Suppressor macrophage (primary cell): Measurements from ENCODE around the gene ZNF415.
"Not testable (repeated sequence)": the region's sequence is repeated elsewhere in the genome, so short reads cannot be mapped to it uniquely, and the experiment has no call there.

Experiments
- DNase-seq, 4 experiments: peaks; one replicate each; pipeline ENCODE4 v3.0.0-alpha.2; 2020 to 2022

Gene ZNF415

DNA sequence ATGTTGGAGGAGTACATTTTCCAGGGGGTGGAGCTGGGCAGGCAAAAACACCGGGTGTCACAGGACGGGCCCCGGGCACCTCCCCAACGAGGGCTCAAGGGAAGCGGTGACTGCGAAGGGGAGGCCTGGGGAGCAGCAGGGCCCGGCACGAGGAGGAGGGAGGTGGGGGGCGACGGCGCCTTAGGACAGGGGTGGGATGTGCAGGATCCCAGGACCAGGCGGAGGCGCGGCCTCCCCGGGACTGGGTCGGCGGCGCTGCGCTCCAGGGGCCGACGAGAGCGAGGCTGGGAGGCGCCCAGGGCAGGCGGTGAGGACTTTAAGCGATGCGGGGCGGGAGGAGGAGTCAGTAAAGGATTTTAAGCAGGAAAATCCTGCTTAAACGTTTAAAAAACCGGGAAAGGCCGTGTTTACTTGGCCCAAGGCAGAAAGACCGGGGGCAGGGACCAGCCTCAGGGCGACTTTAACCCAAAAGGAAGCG, 29.9 kb downstream of the ZNF415 start:
- DNase-seq = peak; percentile 36 to 63 (median 54)

DNA sequence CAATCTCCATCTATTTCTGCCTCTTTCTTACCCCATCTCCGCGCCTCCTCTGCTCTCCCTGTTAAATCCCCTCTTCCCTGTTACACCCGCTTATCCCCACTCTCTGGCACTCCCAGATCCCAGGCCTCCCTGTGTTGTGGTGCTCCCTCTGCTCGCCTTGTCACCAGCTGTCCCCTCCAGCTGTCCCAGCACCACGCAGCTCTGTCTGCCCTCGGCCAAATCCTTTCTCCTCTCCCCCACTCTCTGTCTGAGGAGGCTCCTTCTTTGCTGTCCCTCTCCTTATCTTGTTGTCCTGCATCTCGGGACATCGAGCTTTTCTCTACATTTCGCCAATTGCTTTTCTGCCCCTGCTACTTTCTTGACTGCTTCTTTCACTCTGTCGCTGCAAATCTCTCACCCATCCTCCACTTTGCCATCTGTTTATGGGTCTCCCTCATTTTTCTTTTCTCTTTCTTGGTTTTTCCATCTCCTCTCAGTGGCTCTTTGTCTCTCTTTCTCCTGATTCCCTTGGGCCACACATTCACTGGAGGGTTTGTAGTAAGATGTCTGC, 30.4 kb downstream of the ZNF415 start:
- no peak for DNase-seq

DNA sequence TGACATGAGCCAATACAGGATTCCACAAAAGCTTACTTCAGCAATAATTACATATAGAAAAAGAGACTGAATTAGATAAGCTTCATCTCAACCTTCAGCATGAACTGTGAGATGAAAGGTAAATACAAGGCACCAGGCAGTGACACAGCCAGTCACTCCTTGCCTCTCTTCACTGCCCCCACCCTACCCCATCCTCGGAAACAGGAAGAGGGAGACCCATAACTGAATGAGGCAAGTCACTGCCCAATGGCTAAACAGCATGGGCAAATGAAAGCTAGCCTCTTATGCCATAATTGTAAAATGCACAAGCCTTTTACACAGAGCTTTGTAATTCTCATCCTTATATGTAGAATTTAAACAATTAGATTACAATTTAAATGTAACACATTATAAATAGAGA, 31.2 kb downstream of the ZNF415 start:
- DNase-seq = peak in 3 of 4 experiments; percentile 19 to 28 (median 23)

DNA sequence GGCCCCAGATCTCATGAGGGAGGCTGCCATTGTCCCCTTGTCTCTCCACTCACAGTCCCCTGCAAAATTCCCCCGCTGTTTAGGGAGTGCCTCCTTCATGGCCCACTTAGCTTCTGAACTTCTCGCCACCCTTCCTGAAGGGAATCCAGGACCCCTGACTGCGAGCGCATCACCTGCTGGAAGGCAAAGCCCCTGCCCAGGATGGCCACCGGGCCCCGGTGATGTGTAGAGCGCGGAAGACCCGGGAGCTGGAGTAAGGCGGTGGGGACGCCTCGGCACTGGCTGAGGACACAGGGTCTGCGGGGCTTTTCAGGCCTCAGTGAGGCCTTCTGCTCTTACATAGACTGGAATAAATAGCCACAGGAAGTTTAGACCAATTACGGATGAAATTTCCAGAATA, 34.1 kb downstream of the ZNF415 start:
- not testable (repeated sequence) for DNase-seq

DNA sequence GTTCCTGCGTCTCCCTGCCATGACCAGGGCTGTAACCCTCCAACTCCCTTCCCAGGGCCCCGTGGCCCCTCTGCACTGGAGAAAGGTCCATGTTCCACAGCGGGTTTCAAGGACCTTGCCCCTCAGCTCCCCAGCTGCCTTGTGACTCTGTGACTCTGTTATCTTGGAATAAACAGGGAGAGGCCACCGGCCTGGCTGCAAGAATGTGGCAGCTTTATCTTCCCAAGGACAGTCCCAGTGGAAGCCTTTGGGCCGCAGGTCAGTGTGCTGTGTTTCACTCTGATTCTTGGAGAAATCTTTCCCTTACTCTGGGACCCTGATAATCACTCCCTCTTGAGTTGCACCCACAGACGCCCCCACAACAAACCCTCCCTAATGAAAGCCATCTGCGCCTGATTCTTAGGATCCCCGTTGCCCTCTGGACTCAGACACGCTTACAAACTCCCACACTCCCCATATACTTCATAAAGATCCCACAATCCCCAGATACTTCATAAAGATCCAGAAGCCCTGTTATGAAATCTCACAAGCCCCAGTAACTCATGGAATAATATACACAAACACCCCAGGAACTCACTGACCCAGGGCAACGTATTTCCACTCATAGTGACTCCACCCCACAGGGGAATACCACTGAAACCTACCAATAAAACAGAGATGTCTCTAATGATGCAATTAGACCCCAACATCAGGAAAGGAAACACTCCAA, 35.6 kb downstream of the ZNF415 start:
- DNase-seq = not testable (repeated sequence)

DNA sequence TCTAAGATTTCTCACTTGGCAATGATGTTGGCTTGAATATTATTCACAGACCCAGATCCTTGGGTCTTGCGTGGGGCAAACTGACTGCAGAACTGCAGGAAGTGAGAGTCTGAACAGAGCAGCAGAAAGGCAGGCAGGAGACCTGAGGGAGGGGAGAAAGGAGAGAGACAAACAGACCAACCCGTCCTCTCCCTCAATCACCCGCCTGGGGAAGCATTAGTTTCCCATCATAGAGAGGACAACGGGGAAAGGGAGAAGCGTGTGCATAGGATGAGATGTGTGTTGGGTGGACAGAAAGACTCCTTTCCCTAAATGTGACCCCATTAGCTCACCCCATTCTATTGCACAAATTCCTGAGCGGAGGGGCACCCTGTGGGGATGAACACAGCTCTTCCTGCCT, 36.1 kb downstream of the ZNF415 start:
- DNase-seq = not testable (repeated sequence)

DNA sequence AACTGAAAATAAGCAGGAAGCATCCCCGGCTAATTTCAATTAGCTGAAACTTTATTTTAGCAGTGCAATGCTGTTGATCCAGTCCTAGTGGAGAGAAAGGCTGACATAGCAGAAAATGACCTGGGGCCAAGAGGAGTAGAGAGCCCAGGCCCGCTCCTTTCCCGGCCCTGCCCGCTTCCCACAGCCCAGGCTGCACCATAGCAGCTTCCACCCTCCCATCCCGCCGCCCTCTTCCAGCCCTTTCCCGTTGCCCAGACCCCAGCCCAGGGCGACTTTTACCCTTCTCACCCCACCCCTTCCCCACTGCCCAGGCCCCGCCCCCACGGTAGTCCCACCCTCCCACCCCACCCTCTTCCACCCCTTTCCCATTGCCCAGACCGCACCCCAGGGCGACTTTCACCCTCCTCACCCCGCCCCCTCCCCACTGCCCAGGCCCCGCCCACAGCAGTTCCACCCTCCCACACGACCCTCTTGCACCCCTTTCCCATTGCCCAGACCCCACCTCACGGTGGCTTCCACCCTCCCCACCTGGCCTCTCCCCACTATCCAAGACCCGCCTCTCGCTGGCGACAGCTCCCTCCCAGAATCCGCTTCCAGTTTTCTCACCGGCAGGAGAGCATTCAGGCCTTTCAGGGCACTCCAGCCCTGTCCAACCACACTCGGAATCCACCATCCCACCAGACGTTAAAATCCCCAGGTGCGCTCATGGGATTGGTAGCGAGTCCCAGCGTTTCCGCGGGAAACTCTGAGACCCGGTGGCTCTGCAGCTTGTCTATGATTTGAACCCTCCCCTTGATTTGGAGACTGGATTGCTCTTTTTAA, 37.7 kb downstream of the ZNF415 start:
- DNase-seq = no peak

DNA sequence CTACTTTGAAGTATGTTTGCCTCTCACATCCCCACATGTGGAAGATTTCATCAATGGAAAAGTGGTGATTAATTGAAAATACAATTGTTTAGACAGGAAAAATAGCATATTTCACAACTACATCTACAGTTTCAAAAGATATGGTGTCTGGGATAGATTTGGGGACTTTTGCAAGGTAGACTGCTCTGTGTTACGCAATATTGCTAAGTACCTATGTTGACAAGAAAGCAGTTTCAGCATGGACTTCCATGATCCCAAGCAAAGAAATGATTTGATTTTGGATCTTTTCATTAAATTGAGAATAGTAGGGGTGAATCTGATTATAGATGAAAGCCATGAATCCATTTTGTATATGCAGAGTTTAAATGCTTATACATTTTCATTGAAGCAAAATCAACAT, 40.0 kb downstream of the ZNF415 start:
- DNase-seq = no peak

DNA sequence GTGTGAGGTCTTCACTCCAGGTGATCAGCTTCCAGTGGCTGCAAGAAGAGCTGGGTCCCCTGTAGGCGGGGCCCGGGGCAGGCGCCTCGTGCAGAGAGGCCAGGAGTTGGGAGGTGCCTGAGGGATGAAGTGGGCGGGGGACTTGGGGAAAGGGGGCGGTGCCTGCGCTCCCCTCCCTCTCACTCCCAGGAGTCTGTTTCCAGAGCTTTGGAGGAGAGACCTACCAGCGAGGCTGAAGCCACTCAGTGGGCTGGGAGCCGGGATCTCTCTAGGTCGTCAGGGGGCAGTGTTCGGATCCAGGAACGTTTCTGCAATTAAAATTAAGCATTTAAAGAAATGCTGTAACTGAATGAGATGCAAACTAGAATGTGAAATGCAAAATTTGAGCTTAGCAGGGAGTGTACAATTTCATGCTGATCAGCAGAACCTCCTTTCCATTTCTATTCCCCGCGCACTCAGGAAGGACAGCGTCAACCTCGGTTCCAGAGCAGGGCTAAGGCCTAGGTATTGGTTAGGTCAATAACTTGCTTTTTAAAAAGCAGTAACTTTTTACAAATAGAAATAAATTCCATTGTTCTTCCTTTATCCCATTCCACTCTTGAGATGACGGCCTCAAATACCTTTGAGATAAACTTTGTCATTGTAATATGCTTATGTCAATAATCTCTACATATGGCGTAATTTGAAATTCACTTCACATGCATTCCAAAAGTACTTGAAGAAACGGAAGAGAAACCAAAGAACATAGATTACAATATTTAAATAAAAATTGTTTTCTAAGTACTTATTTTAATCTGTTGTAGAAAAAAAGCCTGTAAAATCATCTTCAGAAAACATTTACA, 41.1 kb downstream of the ZNF415 start:
- DNase-seq = no peak

DNA sequence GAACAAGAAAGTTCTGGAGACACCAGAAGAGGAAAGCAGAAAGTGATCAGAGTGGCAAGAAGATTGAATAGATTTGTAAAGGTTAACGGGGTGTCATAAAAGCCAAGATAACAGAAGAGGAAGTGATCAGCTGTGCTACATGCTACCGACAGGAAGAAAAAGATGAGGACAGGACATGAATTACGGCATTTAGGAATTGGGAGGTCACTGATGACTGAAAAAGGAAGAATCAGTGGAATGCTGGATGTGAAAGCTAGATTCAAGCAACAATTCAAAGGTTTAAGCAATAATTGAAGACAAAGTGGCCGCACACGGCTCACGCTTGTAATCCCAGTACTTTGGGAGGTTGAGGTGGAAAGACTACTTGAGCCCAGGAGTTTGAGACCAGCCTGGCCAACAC, 44.6 kb downstream of the ZNF415 start:
- no peak for DNase-seq

DNA sequence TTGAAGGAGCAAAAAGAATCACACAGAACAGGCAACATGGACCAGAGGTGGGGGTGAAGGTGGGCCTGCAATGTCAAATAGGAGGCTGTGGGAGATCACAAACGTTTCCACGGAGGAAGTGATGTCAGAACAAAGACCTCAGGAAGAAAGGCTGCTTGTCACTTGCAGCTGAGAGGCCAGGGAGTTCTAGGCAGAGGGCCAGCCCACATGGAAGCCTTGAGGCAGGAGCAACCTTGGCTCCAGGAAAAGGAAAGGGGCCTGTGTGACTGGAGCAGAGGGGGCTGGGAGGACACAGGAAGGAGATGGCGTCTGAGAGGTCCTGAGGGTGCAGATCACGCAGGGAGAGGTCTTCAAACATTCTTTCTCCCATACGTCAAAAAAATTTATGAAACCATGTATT, 45.8 kb downstream of the ZNF415 start:
- DNase-seq = no peak

DNA sequence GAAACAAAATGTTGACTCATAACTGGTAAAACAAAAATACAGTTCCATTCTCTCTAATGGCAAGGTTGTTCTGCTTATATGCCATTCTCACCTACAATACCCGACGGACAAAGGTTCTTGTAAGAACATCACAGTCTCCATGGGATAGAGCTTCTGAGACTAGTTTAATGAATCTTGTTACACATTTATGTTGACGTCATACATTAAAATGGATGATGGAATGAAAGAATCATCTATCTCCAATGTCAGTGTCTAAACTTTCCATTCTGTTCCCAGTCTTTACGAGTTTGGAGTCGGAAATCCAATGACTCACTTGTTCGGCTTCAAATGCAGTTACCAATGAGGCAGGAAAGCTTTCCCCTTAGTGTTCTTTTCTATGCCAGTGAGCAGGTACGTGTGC, 47.2 kb downstream of the ZNF415 start:
- DNase-seq = no peak

DNA sequence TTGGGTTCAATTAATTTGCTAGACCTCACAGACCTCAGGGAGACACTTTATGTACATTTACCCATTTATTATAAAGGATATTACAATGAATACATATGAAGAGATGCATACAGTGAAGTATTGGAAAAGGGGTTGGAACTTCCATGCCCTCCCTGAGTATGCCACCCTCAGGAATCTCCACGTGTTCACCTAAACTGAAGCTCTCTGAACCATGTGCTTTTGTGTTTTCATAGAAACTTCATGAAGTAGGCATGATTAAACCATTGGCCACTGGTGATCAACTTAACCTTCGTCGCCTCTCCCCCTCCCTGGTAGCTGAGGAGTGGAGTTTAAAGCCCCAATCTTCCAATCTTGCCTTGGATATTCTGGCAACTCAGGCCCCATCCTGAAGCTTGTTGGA, 49.8 kb downstream of the ZNF415 start:
- DNase-seq = no peak

DNA sequence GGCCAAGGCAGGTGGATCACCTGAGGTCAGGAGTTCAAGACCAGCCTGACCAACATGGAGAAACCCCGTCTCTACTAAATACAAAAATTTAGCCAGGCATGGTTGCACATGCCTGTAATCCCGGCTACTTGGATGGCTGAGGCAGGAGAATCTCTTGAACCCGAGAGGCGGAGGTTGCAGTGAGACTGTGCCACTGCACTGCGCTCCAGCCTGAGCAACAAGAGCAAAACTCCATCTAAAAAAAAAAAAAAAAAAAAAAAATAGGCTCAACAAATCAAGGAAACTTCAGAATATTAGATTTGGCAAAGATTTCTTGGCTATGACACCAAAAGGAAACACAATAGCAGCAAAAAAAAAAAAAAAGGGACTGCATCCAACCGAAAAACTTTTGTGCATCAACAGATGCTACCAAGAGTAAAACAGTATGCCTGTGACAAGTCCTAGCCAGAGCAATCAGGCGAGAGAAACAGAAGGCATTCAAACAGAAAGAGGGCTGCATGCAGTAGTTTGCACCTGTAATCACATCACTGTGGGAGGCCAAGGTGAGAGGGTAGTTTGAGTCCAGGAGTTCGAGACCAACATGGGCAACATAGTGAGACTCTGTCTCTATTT, 53.3 kb downstream of the ZNF415 start:
- no peak for DNase-seq

DNA sequence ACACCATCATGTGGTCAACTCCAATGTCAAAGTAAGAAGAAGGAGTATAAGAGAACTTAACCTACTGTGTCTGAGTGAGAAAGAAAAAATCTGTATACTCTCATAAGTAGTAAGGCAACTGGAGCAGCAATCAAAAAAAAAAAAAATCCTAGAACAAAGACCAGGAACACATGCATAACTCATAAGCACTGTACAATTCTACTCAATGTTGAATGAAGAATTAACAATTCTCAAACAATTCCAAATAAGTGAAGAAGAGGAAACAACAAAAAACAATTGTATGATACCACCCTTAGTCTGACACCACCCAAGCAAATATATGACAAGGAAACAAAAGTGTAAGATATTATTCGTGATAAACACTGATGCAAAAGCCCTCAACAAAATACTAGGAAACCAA, 54.0 kb downstream of the ZNF415 start:
- DNase-seq = no peak

DNA sequence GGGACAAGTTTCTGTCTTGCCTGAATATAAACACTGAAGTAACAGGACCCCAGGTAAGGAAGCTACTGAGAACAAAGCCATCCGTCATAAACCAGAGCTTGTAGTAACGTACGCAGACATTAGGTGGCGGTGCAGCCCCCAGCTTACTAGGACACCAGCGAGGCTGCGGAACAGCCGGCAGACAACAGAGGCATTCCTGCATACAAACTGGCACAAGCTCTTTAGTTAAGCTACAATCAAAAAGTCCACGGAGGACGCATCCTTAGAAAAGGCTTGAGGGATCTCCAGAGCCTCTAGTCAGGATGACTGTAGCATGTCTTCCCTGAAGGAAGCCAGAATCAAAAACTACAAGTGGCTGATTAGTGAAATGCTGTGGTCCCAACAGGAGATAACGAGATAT, 55.7 kb downstream of the ZNF415 start:
- peak; percentile 6 to 26 (median 11) for DNase-seq

DNA sequence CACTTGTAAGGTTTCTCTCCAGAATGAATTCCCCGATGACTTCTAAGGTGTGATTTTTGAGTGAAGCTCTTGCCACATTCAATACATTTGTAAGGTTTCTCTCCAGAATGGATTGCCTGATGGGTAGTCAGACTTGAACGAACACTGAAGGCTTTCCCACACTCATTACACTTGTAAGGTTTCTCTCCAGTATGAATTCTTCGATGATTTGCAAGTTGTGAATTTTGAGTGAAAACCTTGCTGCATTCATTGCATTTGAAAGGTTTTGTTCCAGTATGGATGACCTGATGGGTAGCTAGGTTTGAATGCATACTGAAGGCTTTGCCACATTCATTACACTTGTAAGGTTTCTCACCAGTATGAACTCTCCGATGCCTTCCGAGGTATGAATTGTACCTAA, 63.9 kb downstream of the ZNF415 start:
- no peak for DNase-seq

DNA sequence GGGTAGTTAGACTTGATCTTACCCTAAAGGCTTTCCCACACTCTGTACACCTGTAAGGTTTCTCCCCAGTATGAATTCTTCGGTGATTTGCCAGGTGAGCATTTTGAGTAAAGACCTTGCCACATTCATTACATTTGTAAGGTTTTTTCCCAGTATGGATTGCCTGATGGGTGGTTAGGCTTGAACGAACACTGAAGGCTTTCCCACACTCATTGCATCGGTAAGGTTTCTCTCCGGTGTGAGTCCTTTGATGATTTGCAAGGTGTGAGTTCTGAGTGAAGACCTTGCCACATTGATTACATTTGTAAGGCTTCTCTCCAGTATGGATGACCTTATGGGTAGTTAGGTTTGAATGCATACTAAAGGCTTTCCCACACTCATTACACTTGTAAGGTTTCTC, 64.5 kb downstream of the ZNF415 start:
- DNase-seq = no peak

DNA sequence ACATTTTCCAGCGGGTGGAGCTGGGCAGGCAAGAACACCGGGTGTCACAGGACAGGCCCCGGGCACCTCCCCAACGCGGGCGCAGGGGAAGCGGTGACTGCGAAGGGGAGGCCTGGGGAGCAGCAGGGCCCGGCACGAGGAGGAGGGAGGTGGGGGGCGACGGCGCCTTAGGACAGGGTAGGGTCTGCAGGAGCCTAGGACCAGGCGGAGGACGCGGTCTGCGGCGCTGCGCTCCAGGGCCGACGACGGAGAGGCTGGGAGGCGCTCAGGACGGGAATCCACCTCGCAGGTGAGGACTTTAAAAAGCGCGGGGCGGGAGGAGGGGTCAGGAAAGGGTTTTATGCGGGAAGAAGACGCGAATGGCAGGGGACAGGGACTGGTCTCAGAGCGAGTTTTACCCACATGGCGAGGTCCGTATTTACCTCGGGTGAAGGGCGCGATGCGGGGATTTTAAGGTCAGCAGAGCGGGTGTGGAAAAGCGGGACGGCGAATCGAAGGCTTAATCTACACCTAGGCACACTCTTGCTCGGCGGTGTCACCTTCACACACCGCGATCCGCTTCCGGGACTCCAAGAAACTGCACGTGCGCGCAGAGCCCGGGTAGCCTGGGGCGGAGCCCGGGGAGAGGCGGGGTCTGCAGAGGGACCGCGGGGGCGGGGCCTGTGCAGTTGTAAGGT, 74.7 kb downstream of the ZNF415 start:
- DNase-seq = no peak
